GM18909 (cell line): ENCODE results near the gene RAB1B.

Experiments used
- ATAC-seq: cut with Tn5 transposase; IDR thresholded peaks from one replicate; pipeline ENCODE4 v1.9.1; 2021; ENCODE audit warnings: mild to moderate bottlenecking; ENCODE audit not compliant: unreplicated experiment, poor library complexity

Gene RAB1B

DNA sequence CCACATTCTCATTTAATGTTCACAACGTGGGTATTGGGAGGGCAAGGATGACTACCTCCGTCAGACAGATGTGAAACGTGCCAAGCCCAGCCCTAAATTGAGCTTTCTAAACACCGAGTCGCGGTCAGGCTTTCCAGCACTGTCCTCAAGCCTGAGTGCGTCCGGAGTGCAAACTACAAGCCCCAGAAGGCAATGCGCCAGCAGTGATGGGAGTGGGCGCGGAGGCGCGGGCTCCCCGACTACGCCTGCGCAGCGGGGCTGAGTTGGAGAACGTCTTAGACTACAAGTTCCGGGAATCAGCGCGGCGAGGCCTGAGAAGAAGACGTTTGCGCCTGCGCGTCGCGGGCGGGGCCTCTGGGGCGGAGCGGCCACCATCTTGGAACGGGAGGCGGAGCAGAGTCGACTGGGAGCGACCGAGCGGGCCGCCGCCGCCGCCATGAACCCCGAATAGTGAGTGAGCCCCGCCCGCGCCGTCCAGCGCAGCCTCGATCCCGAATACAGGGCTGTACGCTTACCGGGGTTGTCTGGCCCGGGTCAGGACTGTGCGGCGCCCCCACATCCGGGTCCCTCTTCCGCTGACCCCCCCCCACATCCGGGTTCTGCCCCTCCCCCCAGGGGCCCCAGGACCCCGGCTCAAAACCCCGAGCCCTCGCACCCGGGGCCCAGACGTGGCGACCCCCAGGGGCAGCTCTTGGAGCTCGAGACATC lies at the start of gene RAB1B:
Gene RAB1B, plus strand, starts transcription at position 396 of the 708 bp plus-strand sequence. Its CDS starts 41 bp downstream, at position 437.
- ATAC-seq, result peak; percentile 81

DNA sequence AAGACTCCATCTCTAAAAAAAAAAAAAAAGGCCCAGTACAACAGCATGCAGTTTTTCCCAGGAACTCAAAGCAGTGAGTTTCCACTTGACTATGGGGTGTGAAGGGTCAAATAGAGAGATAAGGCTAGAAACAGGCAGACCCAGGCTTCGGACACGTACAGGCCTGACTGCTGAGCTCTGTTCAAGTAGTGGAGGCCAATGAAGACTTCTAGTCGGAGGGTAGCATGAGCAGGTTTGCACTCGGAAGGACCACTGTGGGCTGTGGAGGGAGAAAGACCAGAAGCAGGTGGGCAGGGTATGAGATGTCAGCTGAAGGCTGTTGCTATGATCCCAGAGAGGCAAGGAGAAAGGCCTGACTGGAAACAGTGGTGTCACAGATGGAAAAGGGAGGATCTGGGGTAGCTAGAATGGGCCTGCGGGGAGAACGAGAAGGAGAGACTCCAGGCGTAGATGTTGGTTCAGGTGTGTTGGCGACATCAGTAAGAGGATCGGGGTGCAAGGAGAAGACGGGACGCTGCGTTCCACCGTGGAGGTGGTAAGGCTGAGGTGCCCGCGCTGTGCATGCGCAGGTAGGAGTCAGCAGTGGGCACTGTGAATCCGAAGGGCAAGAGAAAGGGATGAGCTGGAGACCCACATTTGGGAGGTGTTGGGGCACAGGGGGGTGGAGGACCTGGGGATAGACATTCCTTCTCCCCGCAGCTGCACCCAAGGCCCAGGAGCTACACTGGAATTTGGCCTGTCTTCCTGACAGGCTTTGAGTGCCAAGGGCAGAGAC lies 49.4 kb upstream of the RAB1B start:
- ATAC-seq, result no peak

DNA sequence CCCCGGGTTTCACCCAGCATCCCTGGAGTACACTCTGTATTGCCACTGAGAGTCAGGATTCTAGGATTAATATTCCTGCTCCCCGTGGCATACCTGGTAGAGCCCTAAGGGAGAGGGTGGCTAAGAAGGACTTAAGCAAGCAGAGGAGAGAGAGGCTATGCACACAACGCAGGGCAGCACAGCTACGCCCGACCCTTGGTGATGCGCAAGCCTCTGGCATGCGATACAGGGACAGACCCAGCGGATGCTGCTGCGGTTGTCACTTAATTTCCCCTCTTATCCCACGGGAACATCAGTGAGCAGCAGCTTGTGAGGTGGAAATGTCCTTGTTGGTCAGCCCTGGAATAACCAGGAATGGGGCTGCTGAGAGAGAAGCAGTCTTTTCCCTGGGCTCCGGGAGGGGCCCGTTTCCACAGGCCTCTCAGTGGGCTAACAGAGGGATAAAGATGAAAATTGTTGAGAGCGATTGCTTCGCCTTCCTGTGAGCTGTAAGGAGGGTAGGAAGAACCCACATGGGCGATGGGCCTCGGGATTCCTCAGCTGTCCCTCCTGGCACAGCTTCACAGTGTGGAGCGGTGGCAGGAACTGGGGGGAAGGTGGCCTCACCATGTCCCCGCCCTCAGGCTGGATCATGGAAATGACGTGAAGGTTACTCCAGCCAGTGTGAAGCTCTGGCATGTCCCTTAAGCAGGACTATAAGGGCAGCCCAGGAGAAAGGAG lies 48.4 kb upstream of the RAB1B start:
- ATAC-seq, result no peak

- ATAC-seq, result no peak
Measured at GRCh38 chr11:66220566-66220935, 47.9 kb upstream of the RAB1B start.

DNA sequence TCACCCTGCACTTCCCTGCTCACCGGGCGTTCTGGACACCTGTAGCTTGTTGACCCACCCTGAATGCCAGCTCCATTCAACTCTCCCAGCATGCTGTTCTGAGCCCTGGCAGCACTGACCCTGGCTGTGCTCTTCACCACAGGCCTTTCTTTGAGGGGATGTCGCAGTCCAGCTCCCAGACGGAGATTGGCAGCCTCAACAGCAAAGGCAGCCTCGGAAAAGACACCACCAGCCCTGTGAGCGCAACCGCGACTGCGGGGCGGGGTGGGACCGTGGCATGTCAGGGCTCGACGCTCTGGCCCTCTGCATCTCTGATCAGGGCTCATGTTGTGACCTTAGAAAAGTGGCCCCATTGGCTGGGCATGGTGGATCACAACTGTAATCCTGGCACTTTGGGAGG lies 47.4 kb upstream of the RAB1B start:
- no peak for ATAC-seq

GRCh38 chr11:66221726-66222236 lies 46.7 kb upstream of the RAB1B start:
- ATAC-seq, result no peak

DNA sequence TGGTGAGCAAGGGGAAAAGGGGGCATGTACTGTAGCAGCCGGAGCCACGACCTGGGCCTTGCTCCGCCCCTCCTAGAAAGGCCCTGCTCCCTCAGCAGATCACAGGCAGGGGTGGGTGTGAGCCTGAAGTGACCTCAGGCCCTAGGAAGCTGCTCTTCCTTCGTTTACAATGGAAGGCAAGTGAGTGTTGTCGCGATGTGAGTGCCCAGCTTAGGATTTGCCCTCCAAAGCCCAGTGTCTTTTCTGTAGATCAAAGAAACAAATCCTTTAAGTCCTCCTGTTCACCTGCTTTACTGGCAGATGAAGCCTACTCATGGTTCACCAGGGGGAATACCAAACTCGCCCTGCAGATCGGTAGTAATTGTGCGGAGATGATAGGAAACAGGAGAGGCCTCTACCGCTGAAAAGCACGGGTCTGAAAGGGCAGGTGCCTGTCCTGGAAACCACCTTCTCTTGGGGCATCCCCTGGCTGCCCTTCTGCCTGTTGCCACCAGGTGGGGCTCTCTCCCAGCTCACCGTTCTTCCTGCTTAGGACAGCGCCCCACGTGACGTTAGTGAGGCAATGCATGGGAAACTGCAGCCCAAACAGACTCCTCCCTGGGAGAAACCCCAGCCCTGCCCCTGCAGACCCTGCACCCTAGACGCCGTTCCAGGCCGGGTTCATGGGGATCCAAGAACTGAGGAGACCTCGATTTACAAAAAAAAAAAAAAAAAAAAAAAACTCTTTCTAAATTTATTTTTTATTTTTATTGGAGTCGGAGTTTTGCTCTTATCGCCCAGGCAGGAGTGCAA lies 45.9 kb upstream of the RAB1B start:
- ATAC-seq, result peak; percentile 89

DNA sequence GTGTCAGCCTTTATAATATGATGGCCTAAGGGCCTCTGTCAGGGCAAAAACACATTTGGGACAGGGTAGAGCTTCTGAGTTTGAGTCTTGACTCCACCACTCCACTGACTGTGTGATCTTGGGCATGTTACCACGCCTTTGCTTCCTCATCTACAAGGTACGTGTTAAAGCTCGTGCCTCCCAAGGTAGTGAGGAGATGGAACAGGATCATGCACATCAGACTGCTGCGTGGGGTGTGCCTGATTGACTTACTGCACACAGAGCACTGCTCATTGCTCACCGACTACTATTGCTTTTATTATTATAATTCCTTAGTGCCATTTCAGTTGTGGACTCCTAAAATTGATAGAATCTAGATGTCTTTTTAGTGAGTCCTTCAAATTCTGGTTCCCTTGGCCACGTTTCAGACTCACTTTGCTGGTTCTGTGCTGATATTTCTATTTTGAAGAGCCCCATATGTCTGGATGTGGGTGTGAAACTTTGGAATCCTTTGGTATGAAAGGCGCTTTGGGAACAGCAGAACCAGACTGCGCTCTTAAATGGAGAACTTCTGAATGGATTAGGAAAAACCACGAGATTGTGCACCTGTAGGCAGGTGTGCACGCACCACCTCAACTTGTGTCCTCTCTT lies 44.1 kb upstream of the RAB1B start:
- no peak for ATAC-seq

- no peak for ATAC-seq
Measured at GRCh38 chr11:66225066-66225465, 43.4 kb upstream of the RAB1B start.

GRCh38 chr11:66226101-66226500 lies 42.3 kb upstream of the RAB1B start:
- ATAC-seq, result no peak

GRCh38 chr11:66227700-66228099 lies 40.7 kb upstream of the RAB1B start:
- ATAC-seq, result no peak

DNA sequence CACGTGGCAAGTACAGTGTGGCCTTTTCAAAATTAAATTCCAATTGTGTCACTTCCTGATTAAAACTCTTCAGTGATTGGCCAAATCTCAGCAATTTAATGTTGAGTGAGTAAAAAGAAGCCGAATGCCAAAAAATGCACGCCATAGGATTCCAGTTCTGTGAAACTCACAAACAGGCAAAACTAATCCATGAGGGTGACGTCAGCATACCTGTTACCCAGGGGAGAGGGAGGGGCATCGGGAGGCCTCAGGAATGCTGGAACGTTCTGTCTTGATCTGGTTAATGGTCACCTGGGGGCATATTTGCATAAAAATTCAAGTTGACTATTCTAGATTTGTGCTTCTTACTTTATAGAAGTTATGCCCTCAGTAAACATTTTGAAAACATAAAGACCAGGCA lies 39.9 kb upstream of the RAB1B start:
- no peak for ATAC-seq

- ATAC-seq, result no peak
Measured at GRCh38 chr11:66230156-66230555, 38.3 kb upstream of the RAB1B start.

GRCh38 chr11:66230978-66231377 lies 37.5 kb upstream of the RAB1B start:
- no peak for ATAC-seq

GRCh38 chr11:66231561-66231960 lies 36.9 kb upstream of the RAB1B start:
- ATAC-seq, result no peak

DNA sequence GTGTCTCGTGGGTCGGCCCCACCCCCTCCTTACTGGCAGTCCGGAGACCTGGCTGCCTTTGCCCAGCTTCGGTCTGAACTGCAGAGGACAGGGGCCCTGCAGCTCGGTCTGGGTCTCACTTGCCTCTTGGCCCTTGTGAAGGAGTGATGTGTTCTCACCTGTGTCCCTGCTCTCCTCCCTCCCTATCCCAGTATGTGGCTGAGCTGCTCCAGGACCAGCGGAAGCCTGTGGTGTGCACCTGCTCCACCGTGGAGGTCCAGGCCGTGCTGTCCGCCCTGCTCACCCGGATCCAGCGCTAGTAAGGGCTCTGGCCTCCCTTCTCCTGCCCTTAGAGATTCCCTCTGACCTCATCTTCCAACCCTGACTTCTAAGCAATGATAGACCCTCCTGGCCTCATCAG lies 35.7 kb upstream of the RAB1B start:
- ATAC-seq, result no peak

GRCh38 chr11:66233301-66233700 lies 35.1 kb upstream of the RAB1B start:
- no peak for ATAC-seq

GRCh38 chr11:66235141-66235540 lies 33.3 kb upstream of the RAB1B start:
- ATAC-seq, result no peak

DNA sequence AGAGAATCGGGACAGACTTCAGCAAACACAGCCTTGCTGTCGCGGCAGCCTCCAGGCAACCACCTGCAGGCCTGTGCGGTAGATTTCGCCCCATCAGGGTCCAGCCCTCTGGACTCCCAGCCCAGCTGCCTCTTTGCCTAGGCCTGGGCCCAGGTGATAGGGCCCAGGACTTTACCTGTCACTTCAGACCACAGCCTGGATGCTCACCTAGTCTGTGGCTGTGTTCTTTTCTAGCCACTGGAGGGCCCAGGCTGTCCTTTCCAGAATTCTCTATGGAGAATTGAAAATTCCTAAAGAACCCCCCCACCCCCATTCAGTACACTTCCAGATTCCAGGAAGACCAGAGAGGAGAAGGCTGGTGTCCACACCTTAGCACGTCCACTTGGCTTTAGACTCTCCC lies 30.6 kb upstream of the RAB1B start:
- no peak for ATAC-seq
